Measurements from ENCODE around the gene ATCAY.
"Not testable (repeated sequence)": the region's sequence is repeated elsewhere in the genome, so short reads cannot be mapped to it uniquely, and the experiment has no call there.

The ATCAY gene

DNA sequence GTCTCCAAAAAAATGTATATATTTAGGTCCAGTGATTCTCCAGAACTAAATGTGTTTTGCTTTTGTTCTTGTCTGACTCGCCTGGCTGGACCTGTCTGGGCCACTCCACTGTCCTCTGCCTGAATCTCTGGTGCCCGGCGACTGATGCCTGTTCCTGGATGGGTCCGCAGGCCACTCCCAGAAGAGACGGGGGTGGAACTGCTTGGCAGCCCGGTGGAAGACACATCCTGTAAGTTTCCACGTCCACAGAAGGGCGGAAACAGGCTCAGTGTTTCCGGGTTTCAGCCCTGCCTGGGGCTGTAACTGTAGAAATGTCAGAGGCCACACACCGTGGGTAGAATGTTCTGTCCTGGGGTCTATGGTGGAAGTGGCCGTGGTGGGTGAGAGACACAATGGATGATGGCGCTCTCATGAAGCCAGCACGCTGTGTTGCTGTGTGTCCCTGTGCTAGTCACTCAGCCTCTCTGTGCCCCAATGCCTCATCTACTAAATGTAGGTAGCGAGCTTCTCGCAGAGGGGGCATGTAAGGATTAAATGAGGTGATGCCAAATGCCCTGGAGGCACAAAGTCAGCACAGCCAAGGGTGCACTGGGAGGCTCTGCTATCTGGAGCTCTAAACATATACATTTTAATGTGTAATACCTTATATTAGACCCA is 22.0 kb downstream of the ATCAY start:
- no peak for DNase-seq (ENCODE audit: low read depth)

DNA sequence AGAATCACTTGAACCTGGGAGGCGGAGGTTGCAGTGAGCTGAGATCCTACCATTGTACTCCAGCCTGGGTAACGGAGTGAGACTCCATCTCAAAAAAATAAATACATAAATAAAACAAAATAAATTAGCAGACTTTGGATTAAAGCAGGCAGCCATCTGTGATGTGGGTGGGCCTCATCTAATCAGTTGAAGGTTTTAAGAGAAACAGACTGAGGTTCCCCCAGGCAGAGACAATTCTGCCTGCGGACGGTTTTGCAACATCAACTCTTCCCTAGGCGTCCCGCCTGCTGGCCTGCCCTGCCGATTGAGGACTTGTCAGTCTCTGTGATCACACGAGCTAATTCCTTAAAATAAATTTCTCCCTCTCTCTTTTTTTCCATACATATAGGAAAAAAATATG is 23.7 kb downstream of the ATCAY start:
- no peak for DNase-seq (ENCODE audit: low read depth)

DNA sequence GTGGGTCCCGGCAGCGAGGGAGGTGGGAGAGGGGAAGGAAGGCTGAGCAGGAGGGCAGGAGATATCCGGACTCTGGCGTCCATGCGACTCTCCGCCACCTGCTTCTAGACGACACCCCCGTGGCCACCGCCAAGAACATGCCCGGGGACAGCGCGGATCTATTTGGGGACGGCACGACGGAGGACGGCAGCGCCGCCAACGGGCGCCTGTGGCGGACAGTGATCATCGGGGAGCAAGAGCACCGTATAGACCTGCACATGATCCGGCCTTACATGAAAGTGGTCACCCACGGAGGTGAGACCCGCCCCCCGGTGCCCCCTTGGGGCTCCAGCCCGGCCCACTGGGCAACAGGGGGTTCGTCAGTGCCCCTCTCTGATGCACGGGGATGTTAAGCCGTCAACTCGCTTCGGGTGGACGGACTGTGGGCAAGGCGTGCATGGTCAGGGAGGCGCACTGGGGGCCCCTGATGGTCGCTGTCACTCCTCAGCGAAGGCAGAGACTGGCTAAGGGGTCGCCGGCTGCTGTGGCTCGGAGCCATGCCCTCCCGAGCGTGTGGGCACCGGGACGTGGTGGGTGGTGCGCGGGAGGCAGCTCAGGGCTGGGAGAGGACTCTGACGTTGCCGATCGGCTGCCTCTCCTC is 27.3 kb downstream of the ATCAY start:
- no peak for DNase-seq (ENCODE audit: low read depth)

DNA sequence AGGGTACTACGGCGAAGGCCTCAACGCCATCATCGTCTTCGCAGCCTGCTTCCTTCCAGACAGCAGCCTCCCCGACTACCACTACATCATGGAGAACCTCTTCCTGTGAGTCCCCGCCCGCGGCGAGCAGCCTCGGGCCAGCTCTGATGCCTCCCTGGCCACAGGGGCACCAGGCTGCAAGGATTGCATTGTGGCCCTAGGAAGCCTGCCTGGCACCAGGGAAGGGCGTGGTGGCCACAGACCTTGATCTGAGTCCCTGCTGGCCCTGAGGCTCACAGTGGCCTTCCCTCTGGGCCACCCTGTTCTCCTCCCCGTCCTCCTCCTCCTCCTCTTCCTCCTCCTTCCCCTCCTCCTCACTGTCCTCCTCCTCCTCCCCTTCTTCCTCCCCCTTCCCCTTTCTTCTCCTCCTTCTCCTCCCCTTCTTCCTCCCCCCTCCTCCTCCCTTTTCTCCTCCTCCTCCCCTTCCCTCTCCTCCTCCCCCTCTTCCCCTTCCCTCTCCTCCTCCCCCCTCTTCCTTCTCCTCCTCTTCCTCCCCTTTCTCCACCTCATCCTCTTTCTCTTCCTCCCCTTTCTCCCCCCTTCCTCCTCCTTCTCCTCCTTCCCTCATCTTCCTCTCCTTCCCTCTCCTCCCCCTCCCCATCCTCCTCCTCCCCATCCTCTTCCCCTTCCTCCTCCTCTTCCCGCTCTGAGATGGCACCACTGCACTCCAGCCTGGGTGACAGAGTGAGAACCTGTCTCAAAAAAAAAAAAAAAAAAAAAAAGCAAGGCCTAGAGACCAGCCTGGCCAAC is 28.0 kb downstream of the ATCAY start:
- DNase-seq (ENCODE audit: low read depth), result no peak

DNA sequence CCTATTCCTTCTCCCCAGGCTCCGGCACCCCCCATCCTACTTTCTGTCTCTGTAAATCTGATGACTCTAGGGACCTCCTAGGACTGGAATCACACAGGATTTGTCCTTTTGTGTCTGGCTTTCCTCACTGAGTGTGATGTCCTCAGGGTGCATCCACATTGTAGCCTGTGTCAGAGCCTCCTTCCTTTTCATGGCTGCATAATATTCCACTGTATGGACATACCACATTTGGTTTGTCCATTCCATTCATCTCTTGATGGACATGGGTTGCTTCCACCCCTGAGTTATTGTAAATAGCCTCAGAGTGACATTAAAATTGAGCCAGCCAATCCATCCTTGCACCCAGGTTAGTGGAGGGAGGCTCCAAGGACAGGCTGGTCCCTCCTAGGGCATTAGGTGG is 29.6 kb downstream of the ATCAY start:
- DNase-seq (ENCODE audit: low read depth), result no peak

DNA sequence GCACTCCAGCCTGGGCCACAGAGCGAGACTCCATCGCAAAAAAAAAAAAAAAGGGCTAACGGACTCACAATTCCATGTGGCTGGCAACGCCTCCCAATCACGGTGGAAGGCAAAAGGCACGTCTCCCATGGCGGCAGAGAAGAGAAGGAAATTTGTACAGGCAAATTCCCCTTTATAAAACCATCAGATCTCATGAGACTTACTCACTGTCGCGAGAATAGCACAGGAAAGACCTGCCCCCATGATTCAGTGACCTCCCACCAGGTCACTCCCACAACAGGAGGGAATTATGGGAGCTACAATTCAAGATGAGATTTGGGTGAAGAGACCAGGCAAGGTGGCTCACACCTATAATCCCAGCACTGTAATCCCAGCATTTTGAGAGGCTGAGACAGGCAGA is 33.7 kb downstream of the ATCAY start:
- no peak for DNase-seq (ENCODE audit: low read depth)

DNA sequence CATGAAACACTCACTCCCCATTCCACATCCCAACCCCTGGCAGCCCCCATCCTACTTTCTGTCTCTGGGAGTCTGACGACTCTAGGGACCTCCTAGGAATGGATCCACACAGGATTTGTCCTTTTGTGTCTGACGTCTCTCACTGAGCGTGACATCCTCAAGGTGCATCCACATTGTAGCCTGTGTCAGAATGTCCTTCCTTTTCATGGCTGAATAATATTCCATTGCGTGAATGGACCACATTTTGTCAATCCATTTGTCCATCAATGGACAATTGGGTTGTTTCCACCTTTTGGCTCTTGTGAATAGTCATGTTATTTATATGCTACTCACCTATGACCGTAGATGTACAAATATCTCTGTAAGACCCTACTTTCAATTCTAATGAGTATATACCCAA is 35.5 kb downstream of the ATCAY start:
- DNase-seq (ENCODE audit: low read depth), result no peak

DNA sequence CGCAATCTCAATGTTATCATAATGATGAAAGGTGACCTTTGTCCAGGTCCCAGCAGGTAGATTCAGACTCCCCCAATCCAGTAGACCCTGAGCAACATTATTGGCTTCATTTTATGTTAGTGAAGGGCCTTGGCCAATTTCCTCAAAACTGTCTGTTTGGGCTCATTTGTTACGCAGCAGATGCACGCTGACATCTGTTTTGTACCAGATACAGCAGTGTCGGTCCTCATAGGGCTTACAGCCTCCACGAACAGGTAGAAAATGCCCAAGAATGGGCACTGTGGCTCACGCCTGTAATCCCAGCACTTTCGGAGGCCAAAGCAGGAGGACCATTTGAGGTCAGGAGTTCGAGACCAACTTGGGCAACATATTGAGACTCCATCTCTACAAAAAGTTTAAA is 39.3 kb downstream of the ATCAY start:
- no peak for DNase-seq (ENCODE audit: low read depth)

DNA sequence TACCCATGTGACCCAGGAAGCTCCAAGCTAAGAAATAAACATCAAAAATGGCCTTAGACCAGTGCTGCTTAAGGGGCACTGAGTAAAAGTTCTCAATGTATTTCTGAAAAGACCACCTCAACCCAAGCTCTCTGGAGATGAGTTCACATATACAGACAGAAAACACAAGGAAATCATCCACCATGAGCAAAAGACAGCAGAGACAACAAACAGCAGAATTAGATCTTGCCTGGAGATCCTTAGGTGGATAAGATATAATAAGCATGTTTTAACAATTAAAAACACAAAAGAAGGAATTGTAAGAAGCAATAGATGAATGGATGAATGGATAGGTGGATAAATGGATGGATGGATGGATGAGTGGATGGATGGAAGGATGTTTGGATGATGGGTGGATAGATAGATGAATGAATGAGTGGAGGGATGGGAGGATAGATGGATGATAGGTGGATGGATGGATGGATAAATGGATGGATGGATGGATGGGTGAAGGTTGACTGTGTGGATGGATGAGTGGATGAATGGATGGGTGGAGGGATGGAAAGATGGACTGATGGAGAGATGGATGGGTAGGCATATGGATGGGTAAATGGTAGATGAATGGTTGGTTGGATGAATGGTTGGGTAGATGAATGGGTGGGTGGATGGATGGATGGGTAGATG is 42.7 kb downstream of the ATCAY start:
- no peak for DNase-seq (ENCODE audit: low read depth)

DNA sequence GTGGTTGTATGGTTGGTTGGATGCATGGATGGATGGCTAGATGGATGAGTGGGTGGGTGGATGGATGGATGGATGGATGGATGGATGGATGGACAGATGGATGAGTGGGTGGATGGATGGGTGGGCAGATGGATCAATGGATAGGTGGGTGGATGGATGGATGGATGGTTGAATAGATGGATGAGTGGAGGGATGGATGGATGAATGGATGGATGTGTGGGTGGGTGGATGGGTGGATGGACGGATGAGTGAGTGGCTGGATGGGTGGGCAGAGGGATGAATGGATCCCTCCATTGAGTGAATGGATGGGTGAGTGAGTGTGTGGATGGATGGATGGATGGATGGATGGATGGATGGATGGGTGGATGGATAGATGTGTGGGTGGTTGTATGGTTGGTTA is 43.4 kb downstream of the ATCAY start:
- no peak for DNase-seq (ENCODE audit: low read depth)

DNA sequence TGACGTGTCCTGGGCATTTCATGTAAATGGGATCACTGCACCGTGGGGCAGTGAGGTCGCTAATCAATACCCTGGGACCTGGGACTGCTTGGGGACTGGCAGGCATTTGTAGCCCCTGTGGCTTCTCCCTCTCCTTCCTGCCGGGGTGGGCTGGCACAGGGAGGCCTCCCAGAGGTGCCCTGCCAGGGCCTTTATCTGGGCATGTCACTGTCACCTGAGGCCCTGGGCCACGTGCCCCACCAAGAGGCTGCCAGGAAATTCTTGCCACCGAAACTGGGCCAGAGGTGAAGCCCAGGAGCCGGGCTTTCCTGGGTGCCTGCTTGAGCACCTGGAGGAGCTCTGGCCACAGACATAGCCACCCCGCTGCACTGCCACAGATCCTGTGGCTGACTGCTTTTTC is 50.6 kb downstream of the ATCAY start:
- DNase-seq (ENCODE audit: low read depth), result no peak

DNA sequence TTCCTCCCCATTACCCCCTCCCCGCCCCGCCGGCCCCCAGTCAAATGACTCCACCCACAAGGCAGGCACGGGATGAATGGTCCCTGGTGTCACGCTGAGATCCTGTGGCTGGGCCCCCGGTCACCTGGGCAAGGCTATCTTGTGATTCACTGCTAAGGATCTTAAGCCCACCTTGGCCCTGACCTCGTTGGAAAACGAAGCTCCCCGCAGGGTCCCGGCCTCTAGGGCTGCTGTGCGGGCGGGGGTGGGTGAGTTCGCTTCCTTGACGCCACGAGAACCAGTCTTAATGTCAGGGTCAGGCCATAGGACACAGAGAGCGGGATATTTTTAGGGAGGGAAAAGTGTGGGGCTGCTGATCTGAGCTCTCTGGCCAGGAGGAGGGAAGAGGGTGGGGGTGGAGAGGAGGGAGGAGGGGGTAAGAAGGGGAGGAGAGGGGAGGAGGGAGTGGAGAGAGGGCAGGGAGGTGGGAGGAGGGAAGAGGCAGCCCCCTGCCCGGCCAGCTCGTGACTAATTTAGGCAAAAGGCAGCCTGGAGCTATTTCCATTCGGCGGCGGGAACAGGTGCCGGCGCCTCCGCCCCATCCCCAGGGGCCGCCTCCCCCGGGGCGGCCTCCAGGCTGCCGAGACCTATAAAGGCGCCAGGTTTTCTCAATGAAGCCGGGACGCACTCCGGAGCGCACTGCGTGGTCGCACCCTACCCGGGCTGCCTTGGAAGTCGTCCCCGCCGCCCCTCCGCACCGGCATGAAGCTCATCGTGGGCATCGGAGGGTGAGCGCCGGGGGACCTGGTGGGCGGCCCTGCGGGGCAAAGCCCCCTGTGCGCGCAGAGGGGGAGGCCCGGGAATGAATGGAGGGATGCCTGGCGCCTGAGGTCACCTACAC is 52.7 kb downstream of the ATCAY start, which contains the start of gene NMRK2:
Gene NMRK2, plus strand, starts transcription at position 139 of the 880 bp plus-strand sequence. Its CDS starts 603 bp downstream, at position 742.
- no peak for DNase-seq (ENCODE audit: low read depth)

DNA sequence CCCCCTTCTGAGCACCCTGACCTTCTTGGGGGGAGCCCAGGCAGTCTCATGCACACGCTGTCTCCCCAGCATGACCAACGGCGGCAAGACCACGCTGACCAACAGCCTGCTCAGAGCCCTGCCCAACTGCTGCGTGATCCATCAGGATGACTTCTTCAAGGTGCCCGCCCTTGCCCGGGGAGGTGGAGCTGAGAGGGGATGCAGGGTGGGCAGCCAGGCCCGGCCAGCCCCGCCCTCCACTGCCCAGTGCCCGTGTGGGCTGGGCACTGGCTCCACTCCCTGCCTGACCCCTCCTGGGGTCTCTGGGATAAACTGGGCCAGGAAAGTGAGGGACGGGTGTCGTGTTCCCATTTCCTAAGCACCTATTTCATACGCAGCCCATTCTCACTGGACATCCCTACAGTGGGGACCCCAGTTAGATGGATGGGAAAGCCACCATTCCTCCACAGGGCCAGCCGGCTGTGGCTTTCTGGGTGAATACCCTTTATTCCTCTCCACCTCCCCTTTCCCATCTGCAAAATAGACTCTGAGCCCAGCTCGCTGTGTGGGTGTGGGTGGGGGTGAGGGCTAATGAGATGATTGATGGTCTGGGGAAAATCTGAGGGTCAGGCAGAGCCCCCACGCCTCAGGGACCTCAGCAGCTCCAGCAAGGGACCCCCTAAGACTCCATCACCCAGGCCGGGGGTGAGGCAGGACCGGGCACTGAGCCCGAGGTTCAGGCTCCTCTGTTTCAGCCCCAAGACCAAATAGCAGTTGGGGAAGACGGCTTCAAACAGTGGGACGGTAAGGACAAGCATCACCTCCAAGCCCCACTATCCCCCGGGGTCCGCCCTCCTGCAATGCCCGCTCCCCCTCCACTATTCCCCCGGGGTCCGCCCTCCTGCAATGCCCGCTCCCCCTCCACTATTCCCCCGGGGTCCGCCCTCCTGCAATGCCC is 56.3 kb downstream of the ATCAY start:
- no peak for DNase-seq (ENCODE audit: low read depth)

DNA sequence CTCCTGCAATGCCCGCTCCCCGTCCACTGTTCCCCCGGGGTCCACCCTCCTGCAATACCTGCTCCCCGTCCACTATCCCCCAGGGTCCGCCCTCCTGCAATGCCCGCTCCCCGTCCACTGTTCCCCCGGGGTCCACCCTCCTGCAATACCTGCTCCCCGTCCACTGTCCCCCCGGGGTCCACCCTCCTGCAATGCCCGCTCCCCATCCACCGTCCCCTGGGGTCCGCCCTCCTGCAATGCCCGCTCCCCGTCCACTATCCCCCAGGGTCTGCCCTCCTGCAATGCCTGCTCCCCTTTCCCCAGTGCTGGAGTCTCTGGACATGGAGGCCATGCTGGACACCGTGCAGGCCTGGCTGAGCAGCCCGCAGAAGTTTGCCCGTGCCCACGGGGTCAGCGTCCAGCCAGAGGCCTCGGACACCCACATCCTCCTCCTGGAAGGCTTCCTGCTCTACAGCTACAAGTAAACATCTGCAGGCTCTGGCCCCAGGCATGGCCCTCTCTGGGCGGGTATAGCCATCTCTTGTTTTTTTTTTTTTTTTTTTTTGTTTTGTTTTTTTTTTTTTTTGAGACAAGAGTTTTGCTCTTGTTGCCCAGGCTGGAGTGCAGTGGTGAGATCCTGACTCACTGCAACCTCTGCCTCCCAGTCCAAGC is 57.9 kb downstream of the ATCAY start:
- DNase-seq (ENCODE audit: low read depth), result not testable (repeated sequence)

DNA sequence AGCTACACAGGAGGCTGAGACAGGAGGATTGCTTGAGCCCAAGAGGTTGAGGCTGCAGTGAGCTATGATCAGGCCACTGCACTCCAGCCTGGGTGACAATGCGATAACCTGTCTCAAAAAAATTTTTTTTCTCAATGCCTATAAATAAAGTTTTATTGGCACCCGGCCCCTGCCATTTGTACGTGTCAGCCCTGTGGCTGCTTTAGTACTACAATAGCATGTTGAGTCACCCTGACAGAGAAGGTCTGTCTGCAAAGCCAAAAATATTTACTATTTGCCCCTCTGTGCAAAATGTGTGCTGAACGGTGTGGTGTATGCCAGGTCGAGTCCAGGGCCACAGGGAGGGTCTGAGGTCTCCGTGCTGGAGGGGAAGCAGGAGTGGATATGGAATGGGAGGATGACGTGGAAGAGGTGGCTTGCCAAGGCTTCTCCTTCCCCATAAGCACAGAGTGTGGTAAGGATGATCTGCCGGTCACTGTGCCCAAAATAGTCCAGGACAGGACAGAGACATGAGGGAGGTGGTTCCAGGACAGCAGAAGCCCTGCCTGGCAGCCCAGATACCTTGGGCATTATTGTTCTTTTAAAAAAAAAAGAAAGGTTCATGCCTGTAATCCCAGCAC is 62.4 kb downstream of the ATCAY start:
- no peak for DNase-seq (ENCODE audit: low read depth)

DNA sequence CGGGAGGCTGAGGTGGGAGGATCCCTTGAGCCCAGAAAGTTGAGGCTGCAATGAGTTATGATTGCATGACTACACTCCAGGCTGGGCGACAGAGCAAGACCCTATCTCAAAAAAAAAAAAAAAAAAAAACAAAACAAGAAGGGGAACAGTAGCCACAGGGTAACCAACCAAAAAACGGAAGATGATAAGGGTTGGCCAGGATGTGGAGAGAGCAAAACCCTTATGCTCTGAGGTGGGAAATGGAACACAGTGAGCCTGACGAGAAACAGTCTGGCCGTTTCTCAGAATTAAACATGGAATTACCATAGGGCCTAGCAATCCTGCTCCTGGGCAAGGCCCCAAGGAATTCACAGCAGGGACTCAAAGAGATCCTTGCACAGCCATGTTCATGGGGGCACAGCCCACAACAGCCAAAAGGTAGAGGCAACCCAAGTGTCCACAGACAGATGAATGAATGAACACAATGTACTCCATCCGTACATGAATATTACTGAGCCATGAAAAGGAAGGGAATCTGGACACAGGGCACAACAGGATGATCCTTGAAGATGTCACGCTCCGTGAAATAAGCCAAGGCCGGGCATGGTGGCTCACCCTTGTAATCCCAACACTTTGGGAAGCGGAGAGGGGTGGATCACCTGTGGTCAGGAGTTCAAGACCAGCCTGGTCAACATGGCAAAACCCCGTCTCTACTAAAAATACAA is 63.7 kb downstream of the ATCAY start:
- DNase-seq (ENCODE audit: low read depth), result no peak

DNA sequence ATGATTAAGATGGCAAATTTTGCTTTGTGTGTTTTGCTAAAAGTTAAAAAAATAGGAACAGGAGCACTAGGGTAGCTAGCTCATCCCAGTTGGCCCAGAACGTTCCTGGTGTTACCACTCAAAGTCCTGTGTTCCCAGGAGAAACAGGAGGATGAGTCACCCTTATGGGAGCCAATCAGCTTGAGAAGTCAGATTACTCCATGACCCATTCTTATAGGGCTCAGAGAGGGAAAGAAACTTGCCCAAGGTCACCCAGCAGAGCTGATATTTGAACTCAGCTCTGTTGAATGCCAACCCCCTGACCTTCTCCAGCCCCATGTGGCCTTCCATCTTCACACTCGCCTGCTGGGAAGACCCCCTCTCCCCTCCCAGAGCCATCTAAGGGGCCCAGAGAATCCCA is 65.4 kb downstream of the ATCAY start:
- no peak for DNase-seq (ENCODE audit: low read depth)

DNA sequence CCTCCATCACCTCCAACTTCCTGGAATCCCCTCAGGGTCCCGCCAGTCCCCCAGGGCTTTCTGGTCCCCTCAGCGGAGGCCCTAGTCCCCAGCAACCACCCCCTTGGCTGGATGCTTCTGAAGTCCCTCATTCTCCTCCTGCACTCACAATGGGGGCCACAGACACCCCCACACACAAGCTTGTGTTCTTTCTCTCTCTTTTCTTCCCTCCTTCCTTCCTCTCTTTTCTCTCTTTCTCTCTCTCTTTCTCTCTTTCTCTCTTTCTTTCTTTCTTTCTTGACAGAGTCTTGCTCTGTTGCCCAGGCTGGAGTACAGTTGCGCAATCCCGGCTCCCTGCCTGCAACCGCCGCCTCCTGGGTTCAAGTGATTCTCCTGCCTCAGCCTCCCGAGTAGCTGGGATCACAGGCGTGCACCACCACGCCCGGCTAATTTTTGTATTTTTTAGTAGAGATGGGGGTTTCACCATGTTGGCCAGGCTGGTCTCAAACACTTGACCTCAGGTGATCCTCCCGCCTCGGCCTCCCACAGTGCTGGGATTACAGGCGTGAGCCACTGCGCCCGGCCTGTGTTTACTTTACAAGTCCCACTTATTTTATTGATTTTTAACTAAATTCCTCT is 66.9 kb downstream of the ATCAY start:
- not testable (repeated sequence) for DNase-seq (ENCODE audit: low read depth)

Measured in T-helper 22 cell (primary cell).